ENCODE measurements around the gene KCNJ6.

- TF ChIP-seq CTCF (IDR thresholded peaks at IDR 0.05; ENCODE audit: low read depth, low read length), result no peak
- TF ChIP-seq POLR2A (IDR thresholded peaks at IDR 0.05; ENCODE audit: extremely low read depth, insufficient read length), result no peak
- TF ChIP-seq MYC (IDR thresholded peaks at IDR 0.05; ENCODE audit: low read depth, low read length), result no peak
- no peak for TF ChIP-seq MAX (IDR thresholded peaks at IDR 0.05; ENCODE audit: low read depth, low read length)
Observed at GRCh38 chr21:37606549-37606948, 309.7 kb downstream of the KCNJ6 start.
